Astrocyte (in vitro differentiated cells and primary cell): ENCODE results near the gene HCAR2.

Source experiments
- CTCF ChIP-seq: IDR thresholded peaks from 2 replicates; pipeline ENCODE4 v1.5.1; 2011; ENCODE audit warnings: low read depth, mild to moderate bottlenecking, inconsistent platforms, low read length, moderate library complexity; ENCODE audit not compliant: insufficient read depth
- EZH2 ChIP-seq: IDR thresholded peaks from 2 replicates; pipeline ENCODE4 v1.6.1; 2012; ENCODE audit warnings: mild to moderate bottlenecking, low read length, inconsistent platforms; ENCODE audit not compliant: insufficient read depth

GRCh38 chr12:122732611-122733010, 29.5 kb upstream of the HCAR2 start:
- TF ChIP-seq EZH2, result no peak
- TF ChIP-seq CTCF, result no peak
